Activated CD4-positive, alpha-beta T cell treated with anti-CD3 and anti-CD28 coated beads for 4 hours (primary cell): ENCODE data around the gene FAM3A.

Experiments used
- DNase-seq, 2 donors: peaks; one replicate each; pipeline ENCODE4 v3.0.0-alpha.2; 2020

Gene FAM3A

GRCh38 chrX:154477891-154478477 lies 38.0 kb downstream of the FAM3A start:
- DNase-seq = no peak

GRCh38 chrX:154476821-154477220 lies 39.2 kb downstream of the FAM3A start:
- no peak for DNase-seq

- DNase-seq = no peak
Observed at GRCh38 chrX:154473683-154474082, 42.3 kb downstream of the FAM3A start.

- no peak for DNase-seq
Observed at GRCh38 chrX:154472685-154473632, 43.1 kb downstream of the FAM3A start.

- DNase-seq = no peak
Observed at GRCh38 chrX:154471839-154472684, 44.0 kb downstream of the FAM3A start.

- no peak for DNase-seq
Observed at GRCh38 chrX:154470914-154471568, 45.0 kb downstream of the FAM3A start.

- DNase-seq = no peak
Observed at GRCh38 chrX:154470434-154470833, 45.6 kb downstream of the FAM3A start.

GRCh38 chrX:154469880-154470279 lies 46.2 kb downstream of the FAM3A start:
- DNase-seq = no peak

- DNase-seq = no peak
Observed at GRCh38 chrX:154469114-154469513, 46.9 kb downstream of the FAM3A start.

- no peak for DNase-seq
Observed at GRCh38 chrX:154468217-154468616, 47.8 kb downstream of the FAM3A start.

- no peak for DNase-seq
Observed at GRCh38 chrX:154467556-154467955, 48.5 kb downstream of the FAM3A start.

- no peak for DNase-seq
Observed at GRCh38 chrX:154466907-154467306, 49.1 kb downstream of the FAM3A start.

- no peak for DNase-seq
Observed at GRCh38 chrX:154466036-154466435, 50.0 kb downstream of the FAM3A start.

GRCh38 chrX:154465601-154466000 lies 50.4 kb downstream of the FAM3A start:
- DNase-seq = no peak

GRCh38 chrX:154464806-154465365 lies 51.1 kb downstream of the FAM3A start:
- DNase-seq = no peak

GRCh38 chrX:154463611-154464220 lies 52.3 kb downstream of the FAM3A start:
- DNase-seq = no peak

GRCh38 chrX:154462396-154462795 lies 53.6 kb downstream of the FAM3A start:
- no peak for DNase-seq

GRCh38 chrX:154460326-154460725 lies 55.7 kb downstream of the FAM3A start:
- no peak for DNase-seq

- DNase-seq = no peak
Observed at GRCh38 chrX:154459832-154460231, 56.2 kb downstream of the FAM3A start.

- DNase-seq = no peak
Observed at GRCh38 chrX:154458954-154459778, 56.9 kb downstream of the FAM3A start.
